ENCODE data around the gene SERPINA6. TPM values are rescaled to one million over a fixed set of nuclear protein-coding genes. Genes with fewer than 3 reads are reported as not detected.
A peak's percentile ranks its signal among the peaks of the same experiment; 100 is the strongest.

Gene SERPINA6
- total RNA-seq, 2 donors from 2014 or later, result not detected

DNA sequence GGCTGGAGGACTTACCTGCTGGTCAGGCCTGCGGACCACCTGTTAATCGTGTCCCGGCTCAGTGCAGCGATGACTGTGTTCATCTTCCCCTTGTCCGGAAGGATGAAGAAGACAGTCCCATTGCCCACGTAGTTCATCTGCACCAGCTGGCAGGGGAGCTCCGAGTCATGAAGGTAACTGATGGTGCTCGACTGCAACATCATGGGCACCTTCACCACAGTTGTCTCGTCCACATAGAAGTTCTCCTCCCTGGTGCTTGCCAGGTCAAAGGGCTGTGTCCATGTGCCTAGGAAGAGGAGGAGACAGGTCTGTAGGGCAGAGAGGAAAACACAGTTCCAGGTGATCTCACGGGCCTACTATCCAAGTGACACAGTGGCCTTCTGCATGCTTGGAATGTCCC, 13.4 kb downstream of the SERPINA6 start:
- H3K9me3 ChIP-seq, result peaks cover 0 to 10% of the 10 kb centered on the region in 2 donors
- no peak overlapping the region for H3K4me3 ChIP-seq
- no peaks in the 10 kb centered on the region for H3K27me3 ChIP-seq
- no peaks in the 10 kb centered on the region for H3K36me3 ChIP-seq
- H3K4me1 ChIP-seq, result no peaks in the 10 kb centered on the region
- no peak overlapping the region for H3K27ac ChIP-seq
- DNase-seq (ENCODE audit: low spot score), result no peak
- no peak for TF ChIP-seq CTCF (IDR thresholded peaks at IDR 0.05)

GRCh38 chr14:94307410-94307992, 15.6 kb downstream of the SERPINA6 start:
- no peak for DNase-seq (ENCODE audit: low spot score)
- peak in 1 of 2 donors; percentile 16 for TF ChIP-seq CTCF (IDR thresholded peaks at IDR 0.05)
- peaks cover 0 to 10% of the 10 kb centered on the region in 2 donors for H3K9me3 ChIP-seq
- no peaks in the 10 kb centered on the region for H3K36me3 ChIP-seq
- H3K27me3 ChIP-seq, result no peaks in the 10 kb centered on the region
- H3K4me1 ChIP-seq, result no peaks in the 10 kb centered on the region
- H3K4me3 ChIP-seq, result no peak overlapping the region
- H3K27ac ChIP-seq, result no peak overlapping the region

- Histone ChIP-seq H3K4me1 (no peaks in the 10 kb centered on the region), H3K27me3 (no peaks in the 10 kb centered on the region), H3K4me3 (no peak overlapping the region), H3K27ac (no peak overlapping the region), H3K9me3 (peaks cover 0 to 10% of the 10 kb centered on the region in 2 donors), H3K36me3 (no peaks in the 10 kb centered on the region)
- peak; percentile 38 for DNase-seq (ENCODE audit: low spot score)
- TF ChIP-seq CTCF (IDR thresholded peaks at IDR 0.05), result no peak
These were observed 16.8 kb downstream of the SERPINA6 start for GRCh38 chr14:94306047-94306978.

DNA sequence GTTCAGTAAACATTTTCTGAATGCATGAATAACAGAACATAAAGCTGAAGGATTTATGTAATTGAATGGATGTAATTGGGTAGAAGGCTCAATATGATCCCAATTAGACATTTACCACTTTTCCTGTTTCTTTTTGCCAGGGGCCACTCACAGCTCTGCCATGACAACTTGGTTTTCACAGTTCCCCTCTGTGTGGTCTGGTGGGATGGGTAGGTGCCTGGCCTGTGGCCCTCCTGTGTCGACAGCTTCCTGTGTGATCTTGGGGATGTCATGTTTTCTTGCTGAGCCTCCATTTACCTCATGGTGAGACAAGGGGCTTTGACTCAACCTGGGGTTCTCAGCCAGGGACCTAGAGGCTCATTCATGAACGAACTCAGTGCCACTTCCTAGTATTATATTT, 17.5 kb downstream of the SERPINA6 start:
- H3K4me3 ChIP-seq, result no peak overlapping the region
- H3K9me3 ChIP-seq, result peaks cover 0 to 10% of the 10 kb centered on the region in 2 donors
- no peaks in the 10 kb centered on the region for H3K36me3 ChIP-seq
- no peaks in the 10 kb centered on the region for H3K27me3 ChIP-seq
- H3K4me1 ChIP-seq, result no peaks in the 10 kb centered on the region
- no peak for TF ChIP-seq CTCF (IDR thresholded peaks at IDR 0.05)
- no peak for DNase-seq (ENCODE audit: low spot score)
- no peak overlapping the region for H3K27ac ChIP-seq

DNA sequence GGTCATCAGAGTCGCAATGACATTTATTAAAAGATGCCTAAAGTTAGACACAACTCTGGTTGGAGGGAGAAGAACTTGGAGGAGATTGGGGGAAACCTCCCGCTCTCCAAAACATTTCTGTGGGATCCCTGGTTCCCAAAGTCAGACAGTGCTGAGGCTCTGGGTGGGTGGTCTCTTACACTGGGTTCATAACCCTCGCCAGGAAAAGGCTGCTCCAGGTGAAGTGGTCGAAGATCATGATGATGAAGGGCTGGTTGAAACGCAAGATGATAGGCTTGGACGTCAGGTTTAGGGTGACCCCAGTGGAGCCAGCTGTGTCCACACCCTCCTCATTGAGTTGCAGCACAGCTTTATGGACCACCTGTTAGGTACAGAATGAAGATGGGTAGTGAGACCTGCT, 18.9 kb downstream of the SERPINA6 start:
- no peak for TF ChIP-seq CTCF (IDR thresholded peaks at IDR 0.05)
- H3K4me3 ChIP-seq, result no peak overlapping the region
- H3K36me3 ChIP-seq, result no peaks in the 10 kb centered on the region
- H3K4me1 ChIP-seq, result no peaks in the 10 kb centered on the region
- no peak overlapping the region for H3K27ac ChIP-seq
- peaks cover 0 to 10% of the 10 kb centered on the region in 2 donors for H3K9me3 ChIP-seq
- DNase-seq (ENCODE audit: low spot score), result peak; percentile 38
- no peaks in the 10 kb centered on the region for H3K27me3 ChIP-seq
